K562 (cell line): ENCODE results near the gene SH3BGRL2. TPM values are rescaled to one million over a fixed set of nuclear protein-coding genes. Genes with fewer than 3 reads are reported as not detected.

Source experiments
- COPS2 ChIP-seq: fragments of 450-650 bp; conservative IDR thresholded peaks from 2 replicates; pipeline ENCODE4 v1.6.1; 2016; ENCODE audit warnings: mild to moderate bottlenecking, moderate library complexity
- HDAC8 ChIP-seq: fragments of 450-650 bp; IDR thresholded peaks from 2 replicates; pipeline ENCODE4 v1.6.1; 2016; ENCODE audit warnings: mild to moderate bottlenecking, missing genetic modification characterization, moderate library complexity, missing compliant biosample characterization
- HLTF ChIP-seq: fragments of 450-650 bp; IDR thresholded peaks from 2 replicates; pipeline ENCODE4 v1.6.1; 2016
- MGA ChIP-seq: fragments of 450-650 bp; IDR thresholded peaks from 2 replicates; pipeline ENCODE4 v1.6.1; 2016; ENCODE audit warnings: mild to moderate bottlenecking, moderate library complexity
- MTA2 ChIP-seq: fragments of 450-650 bp; IDR thresholded peaks from 2 replicates; pipeline ENCODE4 v1.6.1; 2016; ENCODE audit warnings: low read depth
- NCOR1 ChIP-seq: fragments of 450-650 bp; IDR thresholded peaks from 2 replicates; pipeline ENCODE4 v1.6.1; 2016; ENCODE audit warnings: mild to moderate bottlenecking, moderate library complexity
- NR3C1 ChIP-seq: sonication (generic); formaldehyde crosslinking; IDR thresholded peaks from 2 replicates; pipeline ENCODE4 v1.8.1; 2022; ENCODE audit warnings: missing genetic modification reagents
- SIRT6 ChIP-seq: IDR thresholded peaks from one replicate; pipeline ENCODE4 v1.6.1; 2012; ENCODE audit warnings: low read depth, mild to moderate bottlenecking, control low read depth, inconsistent platforms, low read length, moderate library complexity
- SMARCE1 ChIP-seq: fragments of 450-650 bp; IDR thresholded peaks from 2 replicates; pipeline ENCODE4 v1.7.1; 2016; ENCODE audit warnings: mild to moderate bottlenecking
- STAT6 ChIP-seq: sonication (generic); formaldehyde crosslinking; IDR thresholded peaks from 2 replicates; pipeline ENCODE4 v1.8.1; 2023; ENCODE audit warnings: mild to moderate bottlenecking, missing genetic modification reagents
- TGIF2 ChIP-seq: sonication (generic); formaldehyde crosslinking; IDR thresholded peaks from 2 replicates; pipeline ENCODE4 v1.8.1; 2022; ENCODE audit warnings: mild to moderate bottlenecking, missing genetic modification reagents, moderate library complexity
- ZNF668 ChIP-seq: fragments of 250-450 bp; sonication (Bioruptor Pico); IDR thresholded peaks from 2 replicates; pipeline ENCODE4 v1.8.0; 2022; ENCODE audit warnings: mild to moderate bottlenecking, inconsistent platforms
- polyA plus RNA-seq, 8 experiments: library from polyadenylated mRNA; depleted of rRNA in 4 of 8; stranded (reverse) in 5 of 8; unstranded in 3 of 8; fragments of >200 nt; fragmentation: Nextera tagmentation in 2 of 8; fragmentation: Illumina TruSeq in 1 of 8; extraction: Ambion mirVana in 2 of 8; extraction: Trizol in 1 of 8; gene quantifications; 2 replicates each; pipeline versions ENCODE4 v1.2.1 to v1.2.3, GENCODE V29; 2011 to 2014; ENCODE audit warnings: inconsistent platforms in 1 of 8, missing spikeins in 1 of 8
- total RNA-seq, 7 experiments: library from RNA; depleted of rRNA in 6 of 7; stranded (reverse); fragments of >200 nt in 6 of 7; fragmentation: Illumina TruSeq in 2 of 7; extraction: Trizol in 2 of 7; gene quantifications; 2 replicates each; pipeline versions ENCODE4 v1.2.1 to v1.2.3, GENCODE V29; 2011 to 2021; ENCODE audit warnings: low replicate concordance in 1 of 7
- TF ChIP-seq, protein P1 (sequence below): sonication (generic); formaldehyde crosslinking; IDR thresholded peaks from 2 replicates; pipeline ENCODE4 v1.4.0; 2020; ENCODE audit warnings: mild to moderate bottlenecking, missing genetic modification reagents

SH3BGRL2 gene
- total and polyA plus RNA-seq, 9 of the 15 experiments (the other 6 are each of a cell fraction or from before 2014, with no cell fraction given): 4.4 to 12.1 (median 7.3) TPM

- TF ChIP-seq MGA (no peak), NCOR1 (peak; percentile 85), SMARCE1 (peak; percentile 78), COPS2 (no peak), HLTF (no peak), STAT6 (no peak), NR3C1 (CRISPR knock-in tag) (no peak), ZNF668 (CRISPR knock-in tag) (peak; percentile 32; the same call in 1 of the 2 replicates), MTA2 (peak; percentile 75), SIRT6 (no peak), HDAC8 (tag) (no peak), TGIF2 (CRISPR knock-in tag) (no peak)
- TF ChIP-seq, protein P1, sequence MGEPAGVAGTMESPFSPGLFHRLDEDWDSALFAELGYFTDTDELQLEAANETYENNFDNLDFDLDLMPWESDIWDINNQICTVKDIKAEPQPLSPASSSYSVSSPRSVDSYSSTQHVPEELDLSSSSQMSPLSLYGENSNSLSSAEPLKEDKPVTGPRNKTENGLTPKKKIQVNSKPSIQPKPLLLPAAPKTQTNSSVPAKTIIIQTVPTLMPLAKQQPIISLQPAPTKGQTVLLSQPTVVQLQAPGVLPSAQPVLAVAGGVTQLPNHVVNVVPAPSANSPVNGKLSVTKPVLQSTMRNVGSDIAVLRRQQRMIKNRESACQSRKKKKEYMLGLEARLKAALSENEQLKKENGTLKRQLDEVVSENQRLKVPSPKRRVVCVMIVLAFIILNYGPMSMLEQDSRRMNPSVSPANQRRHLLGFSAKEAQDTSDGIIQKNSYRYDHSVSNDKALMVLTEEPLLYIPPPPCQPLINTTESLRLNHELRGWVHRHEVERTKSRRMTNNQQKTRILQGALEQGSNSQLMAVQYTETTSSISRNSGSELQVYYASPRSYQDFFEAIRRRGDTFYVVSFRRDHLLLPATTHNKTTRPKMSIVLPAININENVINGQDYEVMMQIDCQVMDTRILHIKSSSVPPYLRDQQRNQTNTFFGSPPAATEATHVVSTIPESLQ (CRISPR knock-in tag): no peak
These were observed 31.3 kb upstream of the SH3BGRL2 start (continued) for GRCh38 chr6:79599725-79600259.
